H1 (cell line): ENCODE measurements around the gene OXSR1. TPM values are rescaled to one million over a fixed set of nuclear protein-coding genes. Genes with fewer than 3 reads are reported as not detected.

Experiments used
- EZH2 ChIP-seq: fragments of 200-600 bp; sonication (generic); IDR thresholded peaks from 2 replicates; pipeline ENCODE4 v1.7.1; 2012; ENCODE audit warnings: low read depth, mild to moderate bottlenecking, moderate library complexity, low read length, inconsistent platforms; ENCODE audit not compliant: severe bottlenecking
- MAFK ChIP-seq: IDR thresholded peaks from 2 replicates; pipeline ENCODE4 v1.6.1; 2012; ENCODE audit warnings: low read depth, mild to moderate bottlenecking, improper control_type of control experiment, low read length
- NANOG ChIP-seq: IDR thresholded peaks from 2 replicates; pipeline ENCODE4 v1.6.1; 2011; ENCODE audit warnings: low read length, low read depth, mild to moderate bottlenecking, inconsistent platforms; ENCODE audit not compliant: insufficient read depth, poor library complexity, severe bottlenecking
- POLR2A ChIP-seq, 2 experiments: IDR thresholded peaks; 1 replicate in 1 of 2; 2 replicates in 1 of 2; pipeline ENCODE4 v1.6.1; 2011; ENCODE audit warnings: low read depth in 2 of 2, low read length in 2 of 2, mild to moderate bottlenecking in 2 of 2; ENCODE audit errors: control extremely low read depth in 1 of 2
- POLR2AphosphoS5 ChIP-seq: IDR thresholded peaks from 2 replicates; pipeline ENCODE4 v1.6.1; 2011; ENCODE audit warnings: low read depth, low read length
- RFX5 ChIP-seq: IDR thresholded peaks from 2 replicates; pipeline ENCODE4 v1.6.1; 2011; ENCODE audit warnings: low read depth, low read length, improper control_type of control experiment, borderline replicate concordance
- SIN3A ChIP-seq, 2 experiments: IDR thresholded peaks in 1 of 2; conservative IDR thresholded peaks in 1 of 2; 2 replicates each; pipeline ENCODE4 v1.6.1; 2011 to 2012; ENCODE audit warnings: low read length in 2 of 2, improper control_type of control experiment in 1 of 2, low read depth in 1 of 2, mild to moderate bottlenecking in 1 of 2
- SIRT6 ChIP-seq: IDR thresholded peaks from one replicate; pipeline ENCODE4 v1.7.1; 2012; ENCODE audit warnings: low read length, inconsistent platforms
- SP1 ChIP-seq: IDR thresholded peaks from 2 replicates; pipeline ENCODE4 v1.6.1; 2011; ENCODE audit warnings: low read depth, low read length
- TBP ChIP-seq: IDR thresholded peaks from 2 replicates; pipeline ENCODE4 v1.6.1; 2011; ENCODE audit warnings: low read depth, low read length, improper control_type of control experiment
- ZNF274 ChIP-seq: IDR thresholded peaks from 2 replicates; pipeline ENCODE4 v1.7.0; 2012; ENCODE audit warnings: low read length, borderline replicate concordance; ENCODE audit errors: extremely low read depth
- polyA plus RNA-seq, 7 experiments: library from polyadenylated mRNA; depleted of rRNA in 3 of 7; stranded (reverse) in 5 of 7; unstranded in 2 of 7; fragments of >200 nt in 5 of 7; fragments of 200-250 nt in 2 of 7; gene quantifications; 1 replicate in 5 of 7; 2 replicates in 1 of 7; 4 replicates in 1 of 7; pipeline versions ENCODE4 v1.2.1 to v1.2.3, GENCODE V29; 2011 to 2013; ENCODE audit warnings: missing spikeins in 2 of 7, mixed read lengths in 2 of 7
- total RNA-seq: library from RNA; stranded (reverse); fragmentation: NEBNext Ultra II Directional; extraction: Animal tissue kit (Norgen Biotek cat#: 25700); gene quantifications from 2 replicates; pipeline ENCODE4 v1.2.1, GENCODE V29; 2021

OXSR1 gene
- total and polyA plus RNA-seq, 2 of the 8 experiments (the other 6 are each of a cell fraction or from before 2014, with no cell fraction given), result 25.1 to 47.0 TPM

- TF ChIP-seq POLR2AphosphoS5, result peak; percentile 76
- TF ChIP-seq MAFK, result no peak
- TF ChIP-seq RFX5, result no peak
- TF ChIP-seq EZH2, result no peak
- TF ChIP-seq SP1, result peak; percentile 39; the same call in 1 of the 2 replicates
- no peak for TF ChIP-seq SIRT6
- TF ChIP-seq ZNF274, result no peak
- 0 out of 4 replicates have a peak, but pooled peaks of 1 of the 2 experiments have one; percentile 63 for TF ChIP-seq SIN3A (conservative IDR thresholded peaks at IDR 0.05 in 1 of 2, IDR thresholded peaks at IDR 0.05 in 1 of 2; ENCODE audit: low read depth in 1 of 2, low read length in 2 of 2)
- peak in 1 of 2 experiments; percentile 89; a peak in 2 of 3 replicates for TF ChIP-seq POLR2A (IDR thresholded peaks at IDR 0.05; ENCODE audit: control extremely low read depth in 1 of 2, low read depth in 2 of 2, low read length in 2 of 2)
- peak; percentile 73 for TF ChIP-seq TBP
- TF ChIP-seq NANOG, result peak; percentile 1
These were observed 28.3 kb upstream of the OXSR1 start, which contains the start of gene ACAA1 (continued) for GRCh38 chr3:38136777-38137614.
